Large intestine (tissue), 12 donors: ENCODE results near the gene DUSP1. TPM values are rescaled to one million over a fixed set of nuclear protein-coding genes. Genes with fewer than 3 reads are reported as not detected.
"Not testable (repeated sequence)": the region's sequence is repeated elsewhere in the genome, so short reads cannot be mapped to it uniquely, and the experiment has no call there.

Source experiments
- DNase-seq, 2 donors: peaks; one replicate each; pipeline versions ENCODE4 v3.0.0 to v3.0.0-alpha.2; 2013
- H3K27ac ChIP-seq: one replicate; pipeline ENCODE4 v1.5.1; 2013; ENCODE audit warnings: low read length
- H3K27me3 ChIP-seq: 2 replicates; pipeline ENCODE4 v1.6.1; 2013; ENCODE audit warnings: low read length; ENCODE audit not compliant: control insufficient read depth, insufficient read depth
- H3K36me3 ChIP-seq: 2 replicates; pipeline ENCODE4 v1.6.1; 2013; ENCODE audit warnings: low read length; ENCODE audit not compliant: control insufficient read depth, insufficient read depth
- H3K4me1 ChIP-seq: one replicate; pipeline ENCODE4 v1.6.1; 2013; ENCODE audit warnings: low read length; ENCODE audit not compliant: control insufficient read depth, insufficient read depth
- H3K4me3 ChIP-seq: one replicate; pipeline ENCODE4 v1.5.1; 2013; ENCODE audit warnings: low read length
- H3K9me3 ChIP-seq: one replicate; pipeline ENCODE4 v1.6.1; 2013; ENCODE audit warnings: mild to moderate bottlenecking, low read depth, low read length, moderate library complexity; ENCODE audit not compliant: control insufficient read depth
- WGBS: methylation state at CpG from one replicate; pipeline ENCODE4 v1.1.5; 2013; ENCODE audit warnings: low lambda C conversion rate; ENCODE audit not compliant: insufficient coverage; 5-methylcytosine and 5-hydroxymethylcytosine counted together
- long read RNA-seq, 11 donors: transcript quantifications; one replicate each; lab custom pipeline, GENCODE V29; 2026
- polyA plus RNA-seq: library from polyadenylated mRNA; unstranded; fragments of 120-200 nt; gene quantifications from one replicate; pipeline ENCODE4 v1.2.1, GENCODE V29; 2013

The DUSP1 gene
- polyA plus RNA-seq, result 197 TPM
- long read RNA-seq, donor 1, transcript DUSP1-201 (4 exons, 2,019 nt), result major isoform, 24 of 30 reads
- long read RNA-seq, donor 1, partial matches to known transcripts, result 0 of 30 reads
- long read RNA-seq, donor 1, other reads (novel, unspliced or antisense), result 6 of 30 reads
- long read RNA-seq, donor 2, transcript DUSP1-201 (4 exons, 2,019 nt), result major isoform, 14 of 14 reads
- long read RNA-seq, donor 2, partial matches to known transcripts, result 0 of 14 reads
- long read RNA-seq, donor 2, other reads (novel, unspliced or antisense), result 0 of 14 reads
- long read RNA-seq, donor 3, transcript DUSP1-201 (4 exons, 2,019 nt), result major isoform, 62 of 71 reads
- long read RNA-seq, donor 3, partial matches to known transcripts, result 0 of 71 reads
- long read RNA-seq, donor 3, other reads (novel, unspliced or antisense), result 9 of 71 reads
- long read RNA-seq, donor 4, transcript DUSP1-201 (4 exons, 2,019 nt), result major isoform, 10 of 10 reads
- long read RNA-seq, donor 4, partial matches to known transcripts, result 0 of 10 reads
- long read RNA-seq, donor 4, other reads (novel, unspliced or antisense), result 0 of 10 reads
- long read RNA-seq, donor 5, transcript DUSP1-201 (4 exons, 2,019 nt), result major isoform, 60 of 60 reads
- long read RNA-seq, donor 5, partial matches to known transcripts, result 0 of 60 reads
- long read RNA-seq, donor 5, other reads (novel, unspliced or antisense), result 0 of 60 reads
- long read RNA-seq, donor 6, transcript DUSP1-201 (4 exons, 2,019 nt), result major isoform, 36 of 41 reads
- long read RNA-seq, donor 6, partial matches to known transcripts, result 5 of 41 reads
- long read RNA-seq, donor 6, other reads (novel, unspliced or antisense), result 0 of 41 reads
- long read RNA-seq, donor 7, transcript DUSP1-201 (4 exons, 2,019 nt), result major isoform, 80 of 98 reads
- long read RNA-seq, donor 7, partial matches to known transcripts, result 12 of 98 reads
- long read RNA-seq, donor 7, other reads (novel, unspliced or antisense), result 6 of 98 reads
- long read RNA-seq, donor 8, transcript DUSP1-201 (4 exons, 2,019 nt), result major isoform, 32 of 45 reads
- long read RNA-seq, donor 8, partial matches to known transcripts, result 13 of 45 reads
- long read RNA-seq, donor 8, other reads (novel, unspliced or antisense), result 0 of 45 reads
- long read RNA-seq, donor 9, transcript DUSP1-201 (4 exons, 2,019 nt), result major isoform, 16 of 21 reads
- long read RNA-seq, donor 9, partial matches to known transcripts, result 0 of 21 reads
- long read RNA-seq, donor 9, other reads (novel, unspliced or antisense), result 5 of 21 reads
- long read RNA-seq, donor 10, transcript DUSP1-201 (4 exons, 2,019 nt), result major isoform, 35 of 35 reads
- long read RNA-seq, donor 10, partial matches to known transcripts, result 0 of 35 reads
- long read RNA-seq, donor 10, other reads (novel, unspliced or antisense), result 0 of 35 reads
- long read RNA-seq, donor 11, transcript DUSP1-201 (4 exons, 2,019 nt), result major isoform, 18 of 18 reads
- long read RNA-seq, donor 11, partial matches to known transcripts, result 0 of 18 reads
- long read RNA-seq, donor 11, other reads (novel, unspliced or antisense), result 0 of 18 reads

DNA sequence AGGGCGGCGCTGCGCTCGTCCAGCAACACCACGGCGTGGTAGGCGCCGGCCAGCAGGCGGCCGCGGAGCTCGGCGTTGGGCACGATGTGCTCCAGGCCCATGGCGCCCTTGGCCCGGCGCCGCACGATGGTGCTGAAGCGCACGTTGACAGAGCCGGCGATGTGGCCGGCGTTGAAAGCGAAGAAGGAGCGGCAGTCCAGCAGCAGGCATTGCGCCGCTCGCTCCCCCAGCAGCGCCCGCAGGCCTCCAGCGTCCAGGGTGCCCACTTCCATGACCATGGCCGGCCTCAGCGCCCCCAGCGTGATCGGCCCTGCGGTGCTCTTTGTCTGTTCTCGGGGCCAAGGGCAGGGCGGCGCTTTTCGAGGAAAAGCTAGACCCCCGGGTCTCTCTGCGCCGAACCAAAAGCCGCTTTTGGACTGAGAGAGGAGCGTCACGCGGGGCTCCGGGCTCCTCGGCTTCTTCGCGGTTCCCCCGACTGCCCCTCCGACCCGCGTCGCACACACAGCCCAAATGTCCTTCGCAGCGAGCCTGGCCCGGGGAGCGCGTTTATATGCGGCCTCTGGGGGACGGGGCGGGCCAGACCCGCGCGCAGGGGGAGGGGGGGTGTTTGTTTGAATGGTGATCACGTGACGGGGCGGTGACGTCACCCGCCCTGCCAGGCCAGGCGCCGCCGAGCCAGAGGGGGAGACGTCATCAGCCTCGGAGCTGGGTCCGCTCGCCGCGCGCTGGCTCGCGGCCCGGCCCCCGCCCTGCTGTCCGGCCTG, at the start of gene DUSP1:
TSS of gene DUSP1 (minus strand) at position 521 of the 764 bp plus-strand sequence. CDS start at position 278, 243 bp downstream.
- Histone ChIP-seq H3K27me3 (no peaks in the 10 kb centered on the region), H3K9me3 (no peaks in the 10 kb centered on the region), H3K27ac (peak within 1 kb of the TSS; percentile 98), H3K36me3 (peaks cover 23% of the 10 kb centered on the region), H3K4me1 (peaks cover 72% of the 10 kb centered on the region), H3K4me3 (peak within 1 kb of the TSS; percentile 91)
- peak; percentile 97 to 98 for DNase-seq
- no CpG with 5 or more reads among the region's 89 CpGs for WGBS

DNA sequence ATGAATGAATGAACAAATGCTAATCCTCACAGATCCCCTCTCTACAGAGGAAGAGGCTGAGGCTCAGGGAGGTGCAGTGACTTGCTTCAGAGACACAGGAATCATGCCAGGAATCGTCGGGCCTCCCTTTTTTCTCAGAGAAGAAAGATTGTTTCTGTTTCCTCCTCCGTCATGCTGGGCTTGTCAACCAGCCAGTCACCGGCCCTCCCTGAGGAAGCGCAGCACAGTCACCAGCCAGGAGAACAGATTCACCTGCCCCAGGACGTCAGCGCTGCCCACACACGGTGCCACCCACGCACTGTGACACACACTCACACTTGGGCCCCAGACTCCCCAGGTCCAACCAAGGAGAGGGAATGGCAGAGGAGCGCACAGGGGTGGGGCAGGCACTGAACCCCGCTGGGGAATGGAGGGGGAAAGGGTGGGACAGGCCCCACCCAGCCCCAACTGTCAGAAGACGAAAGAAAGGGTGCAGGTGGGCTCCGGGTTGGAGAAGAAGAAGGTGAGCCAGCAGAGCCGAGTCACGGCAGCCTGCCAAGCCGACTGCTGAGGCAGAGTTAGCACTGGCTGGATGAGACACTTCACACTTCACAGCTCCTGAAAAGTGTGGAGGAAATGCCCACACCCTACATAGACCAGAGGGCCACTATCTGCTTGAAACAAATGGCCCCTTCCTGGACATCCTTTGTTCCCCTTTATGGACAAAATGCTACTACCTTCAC, 49.2 kb upstream of the DUSP1 start:
- no CpG with 5 or more reads among the region's 16 CpGs for WGBS
- DNase-seq, result no peak
- Histone ChIP-seq H3K36me3 (no peaks in the 10 kb centered on the region), H3K4me3 (no peak overlapping the region), H3K9me3 (no peaks in the 10 kb centered on the region), H3K27ac (no peak overlapping the region), H3K27me3 (no peaks in the 10 kb centered on the region), H3K4me1 (no peaks in the 10 kb centered on the region)

DNA sequence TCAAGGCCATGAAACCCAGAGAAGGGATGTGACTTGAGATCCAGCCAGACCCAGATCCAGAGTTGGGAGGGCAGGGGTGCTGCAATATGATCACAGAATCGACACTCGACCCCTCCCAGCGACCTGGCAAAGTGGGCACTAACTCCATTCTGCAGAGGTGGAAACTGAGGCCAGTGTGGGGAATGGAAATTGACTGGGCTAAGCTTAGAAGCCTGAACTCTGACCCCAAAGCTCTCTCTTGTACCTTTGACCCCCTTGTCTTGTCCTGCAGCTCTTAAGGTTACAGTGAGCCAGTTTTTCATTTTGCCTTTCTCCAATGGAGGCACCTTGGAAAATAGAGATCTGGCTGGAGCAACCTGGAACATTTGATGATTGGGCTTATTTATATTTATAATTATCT, 48.6 kb upstream of the DUSP1 start:
- no peak for DNase-seq
- Histone ChIP-seq H3K4me1 (no peaks in the 10 kb centered on the region), H3K27me3 (no peaks in the 10 kb centered on the region), H3K4me3 (no peak overlapping the region), H3K9me3 (no peaks in the 10 kb centered on the region), H3K27ac (no peak overlapping the region), H3K36me3 (no peaks in the 10 kb centered on the region)
- WGBS, result no CpG with 5 or more reads among the region's 3 CpGs

- Histone ChIP-seq H3K9me3 (no peaks in the 10 kb centered on the region), H3K27me3 (no peaks in the 10 kb centered on the region), H3K4me1 (no peaks in the 10 kb centered on the region), H3K27ac (no peak overlapping the region), H3K4me3 (no peak overlapping the region), H3K36me3 (no peaks in the 10 kb centered on the region)
- DNase-seq, result no peak
- WGBS, result no CpG with 5 or more reads among the region's 3 CpGs
Measured at GRCh38 chr5:172818081-172818480, 47.1 kb upstream of the DUSP1 start.

GRCh38 chr5:172817664-172818063, 46.7 kb upstream of the DUSP1 start:
- no peak overlapping the region for H3K27ac ChIP-seq
- no peak for DNase-seq
- H3K4me1 ChIP-seq, result no peaks in the 10 kb centered on the region
- no peaks in the 10 kb centered on the region for H3K9me3 ChIP-seq
- no peak overlapping the region for H3K4me3 ChIP-seq
- no CpG with 5 or more reads among the region's 7 CpGs for WGBS
- no peaks in the 10 kb centered on the region for H3K36me3 ChIP-seq
- no peaks in the 10 kb centered on the region for H3K27me3 ChIP-seq

GRCh38 chr5:172816925-172817562, 46.0 kb upstream of the DUSP1 start:
- DNase-seq, result no peak
- Histone ChIP-seq H3K27me3 (no peaks in the 10 kb centered on the region), H3K27ac (no peak overlapping the region), H3K4me3 (no peak overlapping the region), H3K9me3 (no peaks in the 10 kb centered on the region), H3K36me3 (no peaks in the 10 kb centered on the region), H3K4me1 (no peaks in the 10 kb centered on the region)
- 100% methylated on average over 1 of the region's 5 CpGs for WGBS

DNA sequence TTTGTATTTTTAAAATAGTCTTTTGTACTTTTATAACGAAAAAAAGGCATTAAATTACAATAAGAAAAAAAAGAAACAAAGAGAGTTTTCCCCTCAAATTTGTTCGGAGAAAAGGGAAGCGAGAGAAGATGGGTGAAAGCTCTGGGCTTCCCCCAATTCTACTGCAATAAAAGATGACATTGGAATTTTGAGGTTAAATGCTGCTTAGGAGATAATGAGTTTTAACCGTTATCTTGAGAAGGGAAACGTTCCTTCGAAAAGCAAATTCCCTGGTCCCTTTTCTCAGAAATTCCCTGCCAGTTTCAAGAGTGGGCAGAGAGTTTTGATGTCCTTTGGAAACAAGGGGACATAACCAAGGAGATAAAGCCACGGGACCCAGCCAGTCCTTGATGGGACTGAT, 44.6 kb upstream of the DUSP1 start:
- Histone ChIP-seq H3K9me3 (no peaks in the 10 kb centered on the region), H3K27me3 (no peaks in the 10 kb centered on the region), H3K27ac (no peak overlapping the region), H3K4me3 (no peak overlapping the region), H3K4me1 (no peaks in the 10 kb centered on the region), H3K36me3 (no peaks in the 10 kb centered on the region)
- DNase-seq, result no peak
- WGBS, result 90% methylated on average over 3 of the region's 7 CpGs

- not testable (repeated sequence) for H3K4me3 ChIP-seq, H3K27me3 ChIP-seq, H3K4me1 ChIP-seq, H3K36me3 ChIP-seq, DNase-seq, H3K27ac ChIP-seq, H3K9me3 ChIP-seq
- WGBS, result no CpG with 5 or more reads among the region's 4 CpGs
Measured at GRCh38 chr5:172810996-172811395, 40.0 kb upstream of the DUSP1 start.
